ENCODE results near the gene GIGYF1.

GRCh38 chr7:100667331-100668068, 26.6 kb downstream of the GIGYF1 start:
- TF ChIP-seq POLR2A (IDR thresholded peaks at IDR 0.05; ENCODE audit: low read length) = no peak
- TF ChIP-seq GATA1 (IDR thresholded peaks at IDR 0.05; ENCODE audit: low read depth, low read length) = no peak
